CD4-positive, alpha-beta memory T cell (primary cell): ENCODE measurements around the gene B3GNT3. TPM values are rescaled to one million over a fixed set of nuclear protein-coding genes. Genes with fewer than 3 reads are reported as not detected.

Experiments used
- CTCF ChIA-PET: fragments of 350-600 bp; sonication (Branson Sonifier 250); formaldehyde crosslinking; loops from one replicate; lab custom pipeline; 2021; ENCODE audit warnings: inconsistent platforms; ENCODE audit not compliant: partially characterized antibody; lab: Charles Lee
- POLR2A ChIA-PET: fragments of 350-600 bp; sonication (Branson Sonifier 250); formaldehyde crosslinking; loops from one replicate; lab custom pipeline; 2021; ENCODE audit not compliant: partially characterized antibody; lab: Charles Lee
- DNase-seq, 5 donors: peaks; one replicate each; pipeline versions ENCODE4 v3.0.0 to v3.0.0-alpha.2; 2020 to 2022; ENCODE audit warnings: mixed read lengths in 1 of 5
- H3K27ac ChIP-seq: one replicate; pipeline ENCODE4 v1.7.0; 2013; ENCODE audit warnings: low read depth, low read length
- H3K27me3 ChIP-seq: 2 replicates; pipeline ENCODE4 v1.7.0; 2013; ENCODE audit warnings: mild to moderate bottlenecking, low read length, moderate library complexity; ENCODE audit not compliant: insufficient read depth
- H3K36me3 ChIP-seq: 2 replicates; pipeline ENCODE4 v1.7.0; 2013; ENCODE audit warnings: mild to moderate bottlenecking, low read length, moderate library complexity; ENCODE audit not compliant: insufficient read depth
- H3K4me1 ChIP-seq: 2 replicates; pipeline ENCODE4 v1.7.0; 2013; ENCODE audit warnings: mild to moderate bottlenecking, low read length, moderate library complexity; ENCODE audit not compliant: insufficient read depth
- H3K4me3 ChIP-seq, 2 donors: one replicate each; pipeline ENCODE4 v1.7.0; 2013; ENCODE audit warnings: low read length in 2 of 2, mild to moderate bottlenecking in 1 of 2
- H3K9me3 ChIP-seq, 2 donors: one replicate each; pipeline ENCODE4 v1.7.0; 2013; ENCODE audit warnings: low read length in 2 of 2, control low read depth in 1 of 2; ENCODE audit not compliant: control insufficient read depth in 1 of 2
- H3K27ac Mint-ChIP-seq, 7 donors: one replicate each; pipeline ENCODE4 v1.8.0; 2020 to 2021; ENCODE audit warnings: mixed read lengths in 7 of 7, mild to moderate bottlenecking in 6 of 7, inconsistent platforms in 3 of 7, moderate library complexity in 3 of 7
- H3K27me3 Mint-ChIP-seq, 2 donors: one replicate each; pipeline ENCODE4 v1.8.0; 2020 to 2021; ENCODE audit warnings: mixed read lengths in 2 of 2
- H3K36me3 Mint-ChIP-seq, 2 donors: one replicate each; pipeline ENCODE4 v1.8.0; 2020 to 2021; ENCODE audit warnings: mixed read lengths in 2 of 2, inconsistent platforms in 1 of 2, mild to moderate bottlenecking in 1 of 2
- H3K4me1 Mint-ChIP-seq, 4 donors: one replicate each; pipeline ENCODE4 v1.8.0; 2020 to 2021; ENCODE audit warnings: mixed read lengths in 4 of 4, mild to moderate bottlenecking in 1 of 4
- H3K4me3 Mint-ChIP-seq, 8 donors: one replicate each; pipeline ENCODE4 v1.8.0; 2020 to 2021; ENCODE audit warnings: mixed read lengths in 8 of 8, mild to moderate bottlenecking in 7 of 8, moderate library complexity in 6 of 8, inconsistent platforms in 3 of 8
- H3K9me3 Mint-ChIP-seq, 8 donors: one replicate each; pipeline ENCODE4 v1.8.0; 2020 to 2021; ENCODE audit warnings: mixed read lengths in 8 of 8, mild to moderate bottlenecking in 5 of 8, inconsistent platforms in 3 of 8, moderate library complexity in 1 of 8
- intact Hi-C: fragments of 100-400 bp; cut with micrococcal nuclease; formaldehyde crosslinking; loops from one replicate; pipeline ENCODE4 v1.15.1; 2023
- polyA plus RNA-seq, 2 donors: library from polyadenylated mRNA; unstranded; fragments of 300-500 nt; fragmentation: Illumina TruSeq; gene quantifications; one replicate each; pipeline ENCODE4 v1.2.3, GENCODE V29; 2021
- total RNA-seq, 2 experiments: library from RNA; stranded (reverse); gene quantifications; one replicate each; pipeline ENCODE4 v1.2.3, GENCODE V29; 2021

B3GNT3 gene
- total and polyA plus RNA-seq, 4 experiments from 2014 or later: 0.34 to 0.72 TPM; not detected in 2

- peak overlapping the region; percentile 92 to 96 (median 95) for H3K4me3 Mint-ChIP-seq
- Histone ChIP-seq H3K4me3 (peak overlapping the region; percentile 65 to 91), H3K27me3 (no peaks in the 10 kb centered on the region), H3K9me3 (no peaks in the 10 kb centered on the region), H3K4me1 (peaks cover 81% of the 10 kb centered on the region), H3K36me3 (peaks cover 14% of the 10 kb centered on the region), H3K27ac (peak overlapping the region; percentile 79)
- ChIA-PET CTCF (interaction anchor here (1.1 to 3.6 kb wide), 5 partner anchors 15 to 103 kb away, joined by 4 to 12 read pairs (median 10); no protein-coding TSS in a partner anchor), POLR2A (interaction anchor here (1.1 to 8.1 kb wide), 11 partner anchors 9 to 181 kb away, joined by 4 to 78 read pairs (median 10); partner anchors contain the start of genes CCDC124, JAK3, MAP1S and RPL18A)
- peaks cover 30 to 82% (median 57%) of the 10 kb centered on the region in 4 donors for H3K4me1 Mint-ChIP-seq
- DNase-seq: no peak
- H3K36me3 Mint-ChIP-seq: peaks cover 15 to 24% of the 10 kb centered on the region in 2 donors
- no peaks in the 10 kb centered on the region for H3K9me3 Mint-ChIP-seq
- intact Hi-C loops: loop anchor here (1.0 kb wide), 1 partner anchor 107 kb away; the partner anchor contains the start of gene RPL18A
- no peaks in the 10 kb centered on the region for H3K27me3 Mint-ChIP-seq
- H3K27ac Mint-ChIP-seq: peak overlapping the region; percentile 84 to 98 (median 96)
These were observed 43.0 kb upstream of the B3GNT3 start for GRCh38 chr19:17751912-17752273.

DNA sequence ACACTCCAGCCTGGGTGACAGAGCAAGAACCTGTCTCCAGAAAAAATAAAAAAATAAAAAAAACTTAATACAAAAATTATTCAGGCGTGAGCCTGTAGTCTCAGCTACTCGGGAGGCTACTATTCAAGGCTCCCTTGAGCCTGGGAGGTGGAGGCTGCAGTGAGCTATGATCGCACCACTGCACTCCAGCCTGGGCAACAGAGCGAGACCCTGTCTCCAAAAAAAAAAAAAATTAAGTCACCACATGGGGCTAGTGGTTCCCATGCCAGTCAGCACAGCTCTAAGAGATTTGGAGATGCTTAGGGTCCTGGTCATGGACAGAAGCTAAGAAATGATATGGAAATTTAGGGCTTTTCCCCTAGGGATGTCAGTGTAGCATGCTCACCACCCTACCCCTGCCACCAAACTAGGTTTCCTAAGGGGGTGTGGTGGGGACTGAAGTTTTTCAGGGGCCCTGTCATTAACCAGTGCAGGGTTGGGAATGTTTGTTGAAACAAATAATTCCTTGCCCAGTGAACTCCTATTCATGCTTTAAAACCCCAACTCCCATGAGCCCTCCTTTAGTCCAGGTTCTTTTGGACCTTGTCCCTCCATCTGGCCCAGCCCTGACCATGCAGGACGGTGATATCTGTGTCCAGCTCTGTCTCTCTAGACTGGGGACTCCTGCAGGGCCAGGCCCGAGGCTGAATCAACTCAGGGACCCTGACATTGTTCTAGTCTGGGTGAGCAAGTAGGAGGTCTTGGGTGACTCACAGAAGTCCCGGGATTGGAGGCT lies 41.9 kb upstream of the B3GNT3 start:
- intact Hi-C loops: no loop called here
- CTCF ChIA-PET: interaction anchor here (0.6 to 3.6 kb wide), 7 partner anchors 11 to 237 kb away, joined by 3 to 12 read pairs (median 9); no protein-coding TSS in a partner anchor
- no peak for DNase-seq
- Mint-ChIP-seq H3K36me3 (peaks cover 20 to 31% of the 10 kb centered on the region in 2 donors), H3K27me3 (no peaks in the 10 kb centered on the region), H3K4me3 (peak overlapping the region in 2 of 8 donors; percentile 39 to 48), H3K4me1 (peaks cover 27 to 77% (median 53%) of the 10 kb centered on the region in 4 donors), H3K27ac (peak overlapping the region in 4 of 7 donors; percentile 6 to 57 (median 38)), H3K9me3 (no peaks in the 10 kb centered on the region)
- Histone ChIP-seq H3K27me3 (no peaks in the 10 kb centered on the region), H3K9me3 (no peaks in the 10 kb centered on the region), H3K27ac (no peak overlapping the region), H3K4me3 (no peak overlapping the region), H3K36me3 (peaks cover 19% of the 10 kb centered on the region), H3K4me1 (peaks cover 73% of the 10 kb centered on the region)
- POLR2A ChIA-PET: interaction anchor here (0.6 to 8.1 kb wide), 2 partner anchors 32 to 1281 kb away, joined by 3 to 78 read pairs; partner anchors contain the start of gene MAP1S

GRCh38 chr19:17753976-17754375 lies 41.0 kb upstream of the B3GNT3 start:
- Mint-ChIP-seq H3K4me1 (peaks cover 26 to 72% (median 50%) of the 10 kb centered on the region in 4 donors), H3K27me3 (no peaks in the 10 kb centered on the region), H3K36me3 (peaks cover 23 to 36% of the 10 kb centered on the region in 2 donors), H3K27ac (peak overlapping the region in 2 of 7 donors; percentile 36 to 82), H3K9me3 (no peaks in the 10 kb centered on the region), H3K4me3 (peak overlapping the region in 2 of 8 donors; percentile 3 to 52)
- H3K36me3 ChIP-seq: peaks cover 27% of the 10 kb centered on the region
- intact Hi-C loops: no loop called here
- POLR2A ChIA-PET: interaction anchor here (0.9 to 1.2 kb wide), 5 partner anchors 35 to 112 kb away, joined by 3 to 4 read pairs (median 3); partner anchors contain the start of gene MAP1S
- DNase-seq: no peak
- no peak overlapping the region for H3K4me3 ChIP-seq
- no peaks in the 10 kb centered on the region for H3K27me3 ChIP-seq
- peaks cover 64% of the 10 kb centered on the region for H3K4me1 ChIP-seq
- H3K27ac ChIP-seq: peak overlapping the region; percentile 3
- H3K9me3 ChIP-seq: no peaks in the 10 kb centered on the region
- CTCF ChIA-PET: interaction anchor here (0.5 to 3.0 kb wide), 8 partner anchors 12 to 105 kb away, joined by 3 to 10 read pairs (median 4); partner anchors contain the start of gene RPL18A

DNA sequence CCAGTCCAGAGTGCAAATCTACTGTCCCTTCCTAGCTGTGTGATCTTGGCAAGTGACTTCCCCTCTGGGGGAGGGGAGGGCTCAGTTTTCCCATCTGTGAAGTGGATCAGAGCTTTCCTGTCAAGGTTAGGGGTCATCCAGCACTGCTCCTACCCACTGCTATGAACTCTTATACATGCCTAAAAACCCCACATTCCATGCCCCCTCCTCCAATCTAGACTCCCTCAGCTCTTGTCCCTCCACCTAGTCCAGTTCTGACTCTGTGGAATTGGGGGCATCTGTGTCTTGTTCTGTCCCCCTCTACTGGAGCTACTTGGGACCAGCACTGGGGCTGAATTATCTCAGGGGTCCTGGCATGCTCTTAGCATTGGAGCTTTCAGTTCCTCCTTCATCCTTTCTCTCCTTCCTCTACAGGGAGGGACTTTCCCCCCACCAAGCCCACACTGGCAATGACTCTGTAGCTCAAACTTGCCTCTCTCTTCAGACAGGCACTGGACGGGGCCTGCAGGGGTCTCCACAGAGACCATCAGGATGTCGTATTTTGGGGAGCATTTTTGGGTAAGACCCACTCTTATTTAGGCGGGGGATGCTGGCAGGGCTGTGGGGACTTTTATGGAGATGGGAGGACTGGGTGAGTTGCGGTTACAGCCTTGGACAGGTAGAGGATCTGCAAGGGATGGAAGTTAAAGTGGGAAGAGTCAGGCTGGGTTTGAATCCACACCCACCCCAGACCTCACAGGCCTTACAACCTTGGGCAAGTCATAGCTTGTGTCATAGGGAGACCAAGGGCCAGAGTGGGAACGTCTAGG lies 40.1 kb upstream of the B3GNT3 start:
- no peaks in the 10 kb centered on the region for H3K9me3 ChIP-seq
- POLR2A ChIA-PET: interaction anchor here (0.9 to 1.2 kb wide), 5 partner anchors 36 to 111 kb away, joined by 3 to 4 read pairs (median 3); partner anchors contain the start of gene MAP1S
- H3K27ac ChIP-seq: peak overlapping the region; percentile 21
- no peak overlapping the region for H3K4me3 ChIP-seq
- peaks cover 55% of the 10 kb centered on the region for H3K4me1 ChIP-seq
- Mint-ChIP-seq H3K9me3 (no peaks in the 10 kb centered on the region), H3K4me1 (peaks cover 21 to 63% (median 42%) of the 10 kb centered on the region in 4 donors), H3K36me3 (peaks cover 23 to 43% of the 10 kb centered on the region in 2 donors), H3K27me3 (no peaks in the 10 kb centered on the region), H3K4me3 (peak overlapping the region in 4 of 8 donors; percentile 26 to 58 (median 38)), H3K27ac (peak overlapping the region; percentile 78 to 91 (median 82))
- CTCF ChIA-PET: interaction anchor here (1.0 to 3.0 kb wide), 6 partner anchors 13 to 105 kb away, joined by 4 to 10 read pairs (median 6); partner anchors contain the start of gene RPL18A
- intact Hi-C loops: no loop called here
- no peak for DNase-seq
- H3K36me3 ChIP-seq: peaks cover 27% of the 10 kb centered on the region
- H3K27me3 ChIP-seq: no peaks in the 10 kb centered on the region

- H3K9me3 ChIP-seq: no peaks in the 10 kb centered on the region
- DNase-seq: no peak
- peaks cover 27% of the 10 kb centered on the region for H3K36me3 ChIP-seq
- POLR2A ChIA-PET: interaction anchor here (1.2 to 1.3 kb wide), 2 partner anchors 8 to 12 kb away, joined by 3 to 5 read pairs; no protein-coding TSS in a partner anchor
- H3K4me1 Mint-ChIP-seq: peaks cover 21 to 57% (median 38%) of the 10 kb centered on the region in 4 donors
- no peak overlapping the region for H3K4me3 ChIP-seq
- peak overlapping the region in 6 of 7 donors; percentile 17 to 91 (median 81) for H3K27ac Mint-ChIP-seq
- H3K27me3 ChIP-seq: no peaks in the 10 kb centered on the region
- H3K27me3 Mint-ChIP-seq: no peaks in the 10 kb centered on the region
- no peaks in the 10 kb centered on the region for H3K9me3 Mint-ChIP-seq
- peaks cover 27 to 48% of the 10 kb centered on the region in 2 donors for H3K36me3 Mint-ChIP-seq
- intact Hi-C loops: no loop called here
- CTCF ChIA-PET: no interaction called here
- H3K4me1 ChIP-seq: peaks cover 49% of the 10 kb centered on the region
- H3K4me3 Mint-ChIP-seq: peak overlapping the region in 1 of 8 donors; percentile 40
- peak overlapping the region; percentile 21 for H3K27ac ChIP-seq
These were observed 39.5 kb upstream of the B3GNT3 start for GRCh38 chr19:17755443-17755890.

- Histone ChIP-seq H3K4me3 (no peak overlapping the region), H3K36me3 (peaks cover 27% of the 10 kb centered on the region), H3K4me1 (peaks cover 49% of the 10 kb centered on the region), H3K27me3 (no peaks in the 10 kb centered on the region), H3K27ac (peak overlapping the region; percentile 21), H3K9me3 (no peaks in the 10 kb centered on the region)
- H3K4me3 Mint-ChIP-seq: peak overlapping the region in 1 of 8 donors; percentile 31
- peak in 4 of 5 donors; percentile 34 to 53 (median 43) for DNase-seq
- H3K9me3 Mint-ChIP-seq: no peaks in the 10 kb centered on the region
- CTCF ChIA-PET: interaction anchor here (0.6 kb wide), 1 partner anchor 499 kb away, joined by 5 read pairs; no protein-coding TSS in a partner anchor
- peaks cover 19 to 52% (median 35%) of the 10 kb centered on the region in 4 donors for H3K4me1 Mint-ChIP-seq
- POLR2A ChIA-PET: interaction anchor here (1.2 to 1.3 kb wide), 2 partner anchors 9 to 12 kb away, joined by 3 to 5 read pairs; no protein-coding TSS in a partner anchor
- H3K36me3 Mint-ChIP-seq: peaks cover 32 to 53% of the 10 kb centered on the region in 2 donors
- peak overlapping the region in 6 of 7 donors; percentile 41 to 91 (median 70) for H3K27ac Mint-ChIP-seq
- H3K27me3 Mint-ChIP-seq: no peaks in the 10 kb centered on the region
- intact Hi-C loops: no loop called here
These were observed 38.8 kb upstream of the B3GNT3 start for GRCh38 chr19:17755977-17756670.
